DND-41 (cell line): ENCODE results near the gene LCTL.

ENCODE experiments used
- ATAC-seq: fragments of 200-7000 bp; cut with Tn5 transposase; 3 replicates; pipeline ENCODE4 v1.9.1; 2021; ENCODE audit warnings: low read depth; ENCODE audit not compliant: insufficient read depth
- DNase-seq: peaks from one replicate; pipeline ENCODE4 v3.0.0-alpha.2; 2020
- H2AFZ ChIP-seq: 2 replicates; pipeline ENCODE4 v1.6.0; 2012; ENCODE audit warnings: low read depth, low read length
- H3K27ac ChIP-seq: 2 replicates; pipeline ENCODE4 v1.5.1; 2012; ENCODE audit warnings: low read length, inconsistent platforms
- H3K27me3 ChIP-seq: fragments of 200-600 bp; sonication (generic); 2 replicates; pipeline ENCODE4 v1.6.0; 2012; ENCODE audit warnings: low read length, mild to moderate bottlenecking, inconsistent platforms; ENCODE audit not compliant: insufficient read depth, poor library complexity
- H3K36me3 ChIP-seq: 2 replicates; pipeline ENCODE4 v1.5.1; 2012; ENCODE audit warnings: low read length, inconsistent platforms; ENCODE audit not compliant: insufficient read depth
- H3K4me1 ChIP-seq: 2 replicates; pipeline ENCODE4 v1.5.1; 2012; ENCODE audit warnings: mild to moderate bottlenecking, low read length; ENCODE audit not compliant: insufficient read depth
- H3K4me2 ChIP-seq: 2 replicates; pipeline ENCODE4 v1.6.0; 2012; ENCODE audit warnings: mild to moderate bottlenecking, moderate library complexity, low read length, inconsistent platforms; ENCODE audit not compliant: insufficient read depth
- H3K4me3 ChIP-seq, 2 experiments: fragments of 200-600 bp in 1 of 2; shearing (Covaris generic) in 1 of 2; 2 replicates each; pipeline ENCODE4 v1.5.1; 2012 to 2016; ENCODE audit warnings: inconsistent platforms in 2 of 2, low read length in 2 of 2, mild to moderate bottlenecking in 2 of 2, low read depth in 1 of 2, moderate library complexity in 1 of 2
- H3K79me2 ChIP-seq: 2 replicates; pipeline ENCODE4 v1.6.0; 2012; ENCODE audit warnings: low read length, inconsistent platforms; ENCODE audit not compliant: insufficient read depth
- H3K9ac ChIP-seq: 2 replicates; pipeline ENCODE4 v1.6.0; 2012; ENCODE audit warnings: low read depth, mild to moderate bottlenecking, inconsistent platforms, low read length, moderate library complexity
- H3K9me3 ChIP-seq: 2 replicates; pipeline ENCODE4 v1.5.1; 2012; ENCODE audit warnings: low read length, moderate library complexity, mild to moderate bottlenecking, inconsistent platforms; ENCODE audit not compliant: insufficient read depth, severe bottlenecking
- H4K20me1 ChIP-seq: 2 replicates; pipeline ENCODE4 v1.6.0; 2012; ENCODE audit warnings: low read length; ENCODE audit not compliant: insufficient read depth
- EZH2 ChIP-seq: IDR thresholded peaks from 3 replicates; pipeline ENCODE4 v1.6.1; 2012; ENCODE audit warnings: borderline replicate concordance, low read depth, mild to moderate bottlenecking, moderate library complexity, low read length, inconsistent platforms; ENCODE audit not compliant: severe bottlenecking
- TF ChIP-seq, protein P1 (sequence below): IDR thresholded peaks from 2 replicates; pipeline ENCODE4 v1.5.1; 2012; ENCODE audit warnings: borderline replicate concordance, low read length, moderate library complexity, mild to moderate bottlenecking; ENCODE audit not compliant: poor library complexity, severe bottlenecking; ENCODE audit errors: extremely low read depth

Gene LCTL

DNA sequence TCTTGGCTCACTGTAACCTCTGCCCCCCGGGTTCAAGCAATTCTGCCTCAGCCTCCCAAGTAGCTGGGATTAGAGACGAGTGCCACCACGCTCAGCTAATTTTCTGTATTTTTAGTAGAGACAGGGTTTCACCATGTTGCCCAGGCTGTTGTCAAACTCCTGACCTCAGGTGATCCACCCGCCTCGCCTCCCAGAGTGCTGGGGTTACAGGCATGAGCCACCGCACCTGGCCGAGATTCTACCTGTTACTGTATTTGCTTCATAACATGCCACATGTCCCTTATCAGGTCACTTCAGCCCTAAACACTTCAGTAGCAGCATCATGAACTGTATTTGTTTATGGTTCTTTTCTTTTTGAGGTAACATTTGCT lies 7.5 kb upstream of the LCTL start:
- no peak for DNase-seq
- TF ChIP-seq, protein P1, sequence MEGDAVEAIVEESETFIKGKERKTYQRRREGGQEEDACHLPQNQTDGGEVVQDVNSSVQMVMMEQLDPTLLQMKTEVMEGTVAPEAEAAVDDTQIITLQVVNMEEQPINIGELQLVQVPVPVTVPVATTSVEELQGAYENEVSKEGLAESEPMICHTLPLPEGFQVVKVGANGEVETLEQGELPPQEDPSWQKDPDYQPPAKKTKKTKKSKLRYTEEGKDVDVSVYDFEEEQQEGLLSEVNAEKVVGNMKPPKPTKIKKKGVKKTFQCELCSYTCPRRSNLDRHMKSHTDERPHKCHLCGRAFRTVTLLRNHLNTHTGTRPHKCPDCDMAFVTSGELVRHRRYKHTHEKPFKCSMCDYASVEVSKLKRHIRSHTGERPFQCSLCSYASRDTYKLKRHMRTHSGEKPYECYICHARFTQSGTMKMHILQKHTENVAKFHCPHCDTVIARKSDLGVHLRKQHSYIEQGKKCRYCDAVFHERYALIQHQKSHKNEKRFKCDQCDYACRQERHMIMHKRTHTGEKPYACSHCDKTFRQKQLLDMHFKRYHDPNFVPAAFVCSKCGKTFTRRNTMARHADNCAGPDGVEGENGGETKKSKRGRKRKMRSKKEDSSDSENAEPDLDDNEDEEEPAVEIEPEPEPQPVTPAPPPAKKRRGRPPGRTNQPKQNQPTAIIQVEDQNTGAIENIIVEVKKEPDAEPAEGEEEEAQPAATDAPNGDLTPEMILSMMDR = no peak
- no peak for TF ChIP-seq EZH2
- ATAC-seq = no peak
- H3K36me3 ChIP-seq = no peaks in the 10 kb centered on the region
- no peak overlapping the region for H3K4me3 ChIP-seq
- H3K27me3 ChIP-seq = no peaks in the 10 kb centered on the region
- H4K20me1 ChIP-seq = no peaks in the 10 kb centered on the region
- H3K9me3 ChIP-seq = no peaks in the 10 kb centered on the region
- H3K9ac ChIP-seq = no peak overlapping the region
- H3K4me1 ChIP-seq = no peaks in the 10 kb centered on the region
- H3K27ac ChIP-seq = no peak overlapping the region
- H3K79me2 ChIP-seq = no peaks in the 10 kb centered on the region
- H3K4me2 ChIP-seq = no peak overlapping the region
- no peak overlapping the region; the same call in 1 of the 2 replicates for H2AFZ ChIP-seq

DNA sequence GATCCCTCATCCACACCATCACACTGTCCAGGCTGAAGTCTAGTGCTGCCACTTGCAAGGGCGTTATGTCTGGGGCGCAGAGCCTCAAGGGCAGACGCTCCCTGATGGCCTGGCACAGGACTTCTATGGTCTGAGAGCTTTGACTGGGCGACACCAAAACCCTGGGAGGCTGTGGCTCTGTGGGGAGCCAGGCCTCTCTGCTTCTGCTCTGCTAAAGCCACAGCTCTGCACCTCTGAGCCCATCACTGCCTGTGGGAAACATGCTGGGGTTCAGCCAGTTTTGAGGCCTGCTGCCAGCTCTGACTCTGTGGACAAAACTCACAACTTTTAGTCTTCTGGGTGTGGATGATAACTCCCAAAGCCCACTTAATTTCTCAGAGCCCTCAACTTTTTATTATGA lies 6.3 kb upstream of the LCTL start:
- Histone ChIP-seq H3K9ac (no peak overlapping the region), H3K36me3 (no peaks in the 10 kb centered on the region), H3K4me1 (no peaks in the 10 kb centered on the region), H2AFZ (no peak overlapping the region), H3K27ac (no peak overlapping the region), H4K20me1 (no peaks in the 10 kb centered on the region), H3K27me3 (no peaks in the 10 kb centered on the region), H3K4me3 (no peak overlapping the region), H3K79me2 (no peaks in the 10 kb centered on the region), H3K9me3 (no peaks in the 10 kb centered on the region), H3K4me2 (no peak overlapping the region)
- no peak for DNase-seq
- ATAC-seq = no peak
- TF ChIP-seq EZH2 = no peak

DNA sequence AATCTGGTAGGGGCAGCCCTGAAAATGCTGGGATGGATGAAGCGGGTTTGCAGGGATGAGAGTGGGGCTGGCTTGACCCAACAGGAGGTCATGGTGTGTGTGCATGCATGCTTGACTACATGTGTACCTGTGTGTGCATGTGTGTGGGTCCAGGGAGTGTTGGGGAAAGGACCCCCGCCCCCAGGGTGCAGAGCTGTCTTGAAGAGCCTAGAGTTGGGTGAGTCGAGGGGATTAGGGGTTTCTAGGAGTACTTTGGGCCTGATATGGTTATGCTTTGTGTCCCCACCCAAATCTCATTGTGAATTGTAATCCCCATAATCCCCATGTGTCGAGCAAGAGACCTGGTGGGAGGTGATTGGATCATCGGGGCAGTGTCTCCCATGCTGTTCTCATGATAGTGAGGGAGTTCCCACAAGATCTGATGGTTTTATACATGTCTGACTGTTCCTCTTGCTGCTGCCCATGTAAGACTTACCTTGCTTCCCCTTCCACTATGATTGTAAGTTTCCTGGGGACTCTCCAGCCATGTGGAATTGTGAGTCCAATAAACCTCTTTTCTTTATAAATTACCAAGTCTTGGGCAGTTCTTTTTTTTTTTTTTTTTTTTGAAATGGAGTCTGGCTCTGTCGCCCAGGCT lies 5.2 kb upstream of the LCTL start:
- TF ChIP-seq, protein P1 = no peak
- TF ChIP-seq EZH2 = no peak

DNA sequence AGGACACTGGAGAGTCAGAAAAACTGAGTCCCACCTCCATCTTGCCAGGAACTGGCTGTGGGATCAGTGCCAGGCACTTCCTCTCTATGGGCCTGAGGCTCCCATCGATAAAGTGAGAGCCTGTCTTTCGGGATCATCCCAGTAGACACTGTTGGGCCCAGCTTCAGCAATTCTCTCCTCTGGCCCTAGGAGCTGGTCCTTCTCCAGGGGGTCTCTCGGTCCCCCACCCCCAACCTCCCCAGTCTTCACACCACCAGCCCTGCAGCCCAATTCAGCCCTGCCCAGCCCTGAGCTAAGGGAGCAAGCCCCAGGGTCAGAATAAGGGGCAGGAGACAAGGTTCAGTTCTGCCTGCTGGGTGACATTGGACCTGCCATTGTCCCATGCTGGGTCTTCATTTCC lies 4.5 kb upstream of the LCTL start:
- TF ChIP-seq, protein P1 = no peak
- no peak for TF ChIP-seq EZH2

More for the DNA sequence above, 5.2 kb upstream of the LCTL start:
- Histone ChIP-seq H3K27me3 (no peaks in the 10 kb centered on the region), H3K4me1 (0 out of 2 replicates have a peak, but pooled peaks cover 3% of the 10 kb centered on the region), H2AFZ (no peak overlapping the region), H3K79me2 (no peaks in the 10 kb centered on the region), H3K36me3 (no peaks in the 10 kb centered on the region), H3K4me3 (no peak overlapping the region), H3K27ac (no peak overlapping the region), H4K20me1 (no peaks in the 10 kb centered on the region), H3K9me3 (no peaks in the 10 kb centered on the region), H3K9ac (no peak overlapping the region), H3K4me2 (no peak overlapping the region)
- DNase-seq = no peak
- no peak for ATAC-seq

More for the DNA sequence above, 4.5 kb upstream of the LCTL start:
- ATAC-seq = no peak
- no peaks in the 10 kb centered on the region for H3K79me2 ChIP-seq
- no peaks in the 10 kb centered on the region for H3K27me3 ChIP-seq
- no peak overlapping the region for H3K9ac ChIP-seq
- 0 out of 2 replicates have a peak, but pooled peaks cover 3% of the 10 kb centered on the region for H3K4me1 ChIP-seq
- no peak overlapping the region for H2AFZ ChIP-seq
- no peak for DNase-seq
- no peak overlapping the region for H3K4me2 ChIP-seq
- no peaks in the 10 kb centered on the region for H3K9me3 ChIP-seq
- no peak overlapping the region for H3K27ac ChIP-seq
- no peak overlapping the region for H3K4me3 ChIP-seq
- no peaks in the 10 kb centered on the region for H4K20me1 ChIP-seq
- no peaks in the 10 kb centered on the region for H3K36me3 ChIP-seq
